T-helper 2 cell (primary cell): Measurements from ENCODE around the gene OTC.
A peak's percentile ranks its signal among the peaks of the same experiment; 100 is the strongest.

ENCODE experiments used
- DNase-seq, 5 experiments: peaks; one replicate each; pipeline versions ENCODE4 v3.0.0 to v3.0.0-alpha.2; 2012 to 2022

The OTC gene

DNA sequence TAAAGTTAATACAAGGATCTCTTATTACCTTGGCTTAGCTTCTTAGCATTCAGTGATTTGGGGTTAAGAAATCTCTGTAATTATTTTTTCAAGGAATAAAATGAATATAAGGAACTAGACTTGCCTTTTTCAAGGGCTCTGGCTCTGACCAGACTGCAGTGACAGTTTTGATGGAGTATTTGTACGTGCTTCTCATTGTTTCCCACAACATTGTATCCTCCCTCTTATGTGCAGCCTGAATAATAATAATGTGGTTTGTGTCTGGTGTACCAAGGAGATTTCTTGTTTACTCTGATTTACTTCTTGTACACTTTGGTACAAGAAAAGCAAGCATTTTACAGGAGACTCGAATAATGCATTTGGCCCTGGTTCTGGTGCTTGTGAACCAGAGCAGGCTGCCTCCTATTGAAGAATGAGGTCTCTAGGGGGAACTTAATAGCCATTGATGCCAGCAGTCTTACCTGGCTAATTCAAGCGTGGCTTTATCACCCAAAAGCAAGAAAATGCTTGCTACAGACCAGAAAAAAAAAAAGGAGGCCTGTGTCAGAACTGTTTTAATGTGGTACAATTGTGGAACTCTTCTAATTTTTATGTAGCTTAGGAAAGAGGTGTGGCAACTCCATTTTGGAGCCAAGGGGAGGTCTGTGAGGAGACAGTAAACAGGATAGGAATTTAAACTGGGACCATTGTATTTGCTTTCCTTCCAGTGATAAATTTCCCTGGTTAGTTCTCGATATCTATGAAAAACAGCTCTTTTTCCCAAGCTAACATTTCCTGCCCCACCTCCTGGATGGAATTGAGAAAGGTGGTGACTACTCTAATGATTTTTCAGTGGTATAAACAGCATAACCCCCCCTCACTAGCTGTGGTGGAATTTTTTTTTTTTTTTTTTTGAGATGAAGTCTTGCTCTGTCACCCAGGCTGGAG is 5.6 kb downstream of the OTC start:
- no peak for DNase-seq

DNA sequence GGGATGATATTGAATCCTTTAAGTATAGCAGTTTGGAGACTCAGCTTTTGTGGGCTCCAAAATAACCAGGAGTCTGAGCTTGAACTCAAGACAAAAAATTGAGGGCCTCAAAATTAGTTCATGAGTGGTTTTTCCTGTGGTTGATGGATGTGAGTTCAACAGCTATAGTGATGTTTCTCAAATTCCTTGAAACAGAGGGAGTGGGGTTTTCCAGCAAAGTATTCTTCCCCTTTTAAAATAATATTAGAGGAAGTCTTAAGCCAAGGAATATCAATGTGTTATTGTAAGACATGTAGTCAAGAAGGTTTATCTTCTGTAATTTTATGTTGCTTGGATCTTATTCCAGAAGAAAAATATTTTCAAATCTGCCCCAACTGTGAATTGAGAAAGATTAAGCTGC is 10.6 kb downstream of the OTC start:
- DNase-seq: no peak

DNA sequence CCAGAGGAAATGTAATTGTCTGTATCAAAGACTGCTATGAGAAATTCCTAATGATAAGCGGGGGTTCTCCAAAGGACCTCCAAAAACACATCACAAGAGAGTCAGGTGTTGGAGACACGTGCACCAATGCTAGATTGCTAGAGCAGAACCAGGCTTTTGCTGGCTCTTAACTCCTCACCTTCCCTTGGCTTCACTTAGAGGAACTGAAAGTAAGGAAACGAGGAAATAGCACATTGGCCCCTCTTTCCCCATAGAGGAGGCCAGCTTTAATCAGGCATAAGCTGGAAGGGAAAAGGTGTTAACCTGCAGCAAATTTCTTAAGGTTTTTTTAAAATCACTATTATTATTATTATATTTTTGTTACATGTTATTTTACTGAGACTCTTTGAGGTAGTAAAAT is 13.6 kb downstream of the OTC start:
- no peak for DNase-seq

DNA sequence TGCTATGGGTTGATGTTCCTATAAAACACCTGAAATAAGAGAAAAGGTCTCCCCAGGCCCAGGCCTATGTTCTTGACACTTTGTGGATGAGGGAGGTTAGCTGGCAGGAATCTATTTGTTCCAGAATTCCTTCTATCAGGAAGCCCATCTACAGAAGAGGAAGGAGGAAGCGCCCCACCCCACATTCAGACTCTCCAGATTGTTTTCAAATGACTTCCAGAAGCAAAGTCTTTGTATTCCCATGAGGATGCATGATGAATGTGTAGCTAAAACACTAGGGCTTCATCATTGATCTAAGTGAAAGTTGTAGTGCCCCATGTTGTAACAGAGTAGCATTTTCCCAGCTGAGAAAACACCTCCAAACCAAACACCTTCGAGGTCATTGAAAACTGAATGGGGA is 16.4 kb downstream of the OTC start:
- no peak for DNase-seq

DNA sequence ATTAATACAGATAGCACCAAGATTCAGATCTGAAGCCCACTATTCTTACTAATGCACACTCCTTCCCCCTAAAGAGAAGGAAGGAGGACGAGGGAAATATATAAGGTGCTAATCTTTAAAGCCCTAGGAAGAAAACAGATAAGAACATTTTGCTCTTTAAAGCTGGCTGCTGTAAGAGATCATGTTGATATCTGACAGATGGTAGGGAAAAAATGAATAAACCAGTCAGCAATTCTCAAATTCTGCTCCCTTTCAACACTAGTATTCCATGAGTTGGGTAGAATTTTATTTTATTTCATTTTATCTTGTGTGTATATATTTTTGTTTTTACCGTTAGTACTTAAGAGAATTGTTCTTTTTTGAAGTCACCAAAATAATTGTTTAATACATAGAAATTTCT is 19.2 kb downstream of the OTC start:
- DNase-seq: no peak

DNA sequence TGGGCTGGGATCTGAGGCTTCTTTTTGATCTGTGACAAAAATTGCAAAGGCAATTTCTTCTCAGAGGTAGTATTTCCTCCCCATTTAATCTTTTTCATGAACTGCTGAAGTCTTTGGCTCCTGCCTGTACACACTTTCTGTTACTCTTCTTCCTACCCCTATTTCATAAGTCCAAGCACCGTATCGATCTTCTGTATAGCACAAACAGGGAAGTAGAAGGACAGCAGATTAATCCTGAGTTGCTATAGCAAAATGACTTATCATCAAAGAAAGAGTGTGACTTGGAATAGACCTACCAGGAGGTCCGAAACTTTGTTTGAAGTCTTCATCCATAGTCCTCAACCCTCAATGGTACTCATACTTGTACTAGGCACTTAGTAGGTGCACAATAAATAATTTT is 22.0 kb downstream of the OTC start:
- no peak for DNase-seq

DNA sequence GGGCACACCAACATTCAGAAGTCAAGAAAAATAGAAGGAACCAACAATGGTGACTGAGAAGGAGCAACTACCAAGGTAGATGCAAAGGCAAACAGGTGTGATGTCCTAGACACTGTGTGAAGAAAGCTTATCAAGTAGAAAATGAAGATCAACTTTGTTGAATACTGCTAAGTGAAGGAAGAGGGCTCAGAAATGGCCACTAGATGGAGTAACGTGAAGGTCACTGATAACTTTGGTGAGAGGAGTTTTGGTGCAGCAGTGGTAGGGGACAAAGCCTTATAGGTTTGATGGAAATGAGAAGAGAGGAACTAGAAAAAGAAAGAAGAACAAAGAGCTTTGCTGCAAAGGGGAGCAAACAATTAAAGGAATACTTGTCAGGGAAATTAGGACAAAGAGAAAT is 23.5 kb downstream of the OTC start:
- DNase-seq: peak in 1 of 5 experiments; percentile 0

DNA sequence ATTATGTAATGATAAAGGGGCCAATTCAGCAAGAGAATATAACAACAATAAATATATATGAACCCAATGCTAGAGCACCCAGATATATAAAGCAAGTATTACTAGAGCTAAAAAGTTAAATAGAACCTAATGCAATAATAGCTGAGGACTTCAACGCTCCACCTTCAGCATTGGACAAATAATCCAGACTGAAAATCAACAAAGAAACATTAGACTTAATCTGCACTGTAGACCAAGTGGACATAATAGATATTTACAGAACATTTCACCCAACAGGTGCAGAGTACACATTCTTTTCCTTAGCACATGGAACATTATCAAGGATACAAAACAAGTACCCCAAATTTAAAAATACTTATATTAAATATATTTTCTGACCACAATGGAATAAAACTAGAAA is 24.3 kb downstream of the OTC start:
- DNase-seq: no peak

DNA sequence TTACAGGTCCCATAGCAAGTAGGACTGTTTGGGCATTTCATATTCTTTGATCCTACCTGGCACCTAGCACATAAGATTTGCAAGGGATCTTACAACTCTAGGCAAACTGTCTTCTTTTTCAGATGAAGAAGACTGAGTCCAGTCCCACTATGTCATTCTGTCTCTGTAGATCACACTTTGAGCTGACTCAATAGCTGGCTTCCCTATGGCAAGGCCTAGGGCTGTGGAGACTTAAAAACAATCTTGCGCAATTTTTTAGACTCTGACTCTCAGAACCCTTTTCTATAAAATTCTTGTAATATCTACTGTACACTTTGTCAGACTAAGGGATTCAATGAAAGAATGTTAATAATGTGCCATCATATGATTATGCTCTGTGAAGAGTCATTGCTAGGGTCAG is 26.7 kb downstream of the OTC start:
- DNase-seq: no peak

DNA sequence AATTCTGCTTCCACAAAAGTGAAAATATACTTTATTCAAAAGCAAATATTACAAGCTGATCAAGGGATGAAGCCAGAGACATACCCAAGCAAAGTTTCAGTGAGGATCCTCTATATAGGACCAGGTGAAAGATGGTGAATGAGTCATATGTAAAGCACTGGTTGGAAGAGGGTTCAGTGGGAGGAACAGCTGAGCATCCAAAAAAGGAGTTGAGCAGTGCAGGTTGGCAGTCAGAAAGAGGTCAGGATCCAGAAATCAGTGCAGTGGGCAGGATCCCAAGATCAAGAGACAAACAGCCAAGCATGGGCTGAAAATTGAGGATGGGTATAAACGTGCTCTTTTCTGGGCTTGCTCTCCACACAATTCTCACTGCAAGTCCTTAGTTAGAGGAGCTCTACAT is 30.3 kb downstream of the OTC start:
- no peak for DNase-seq

DNA sequence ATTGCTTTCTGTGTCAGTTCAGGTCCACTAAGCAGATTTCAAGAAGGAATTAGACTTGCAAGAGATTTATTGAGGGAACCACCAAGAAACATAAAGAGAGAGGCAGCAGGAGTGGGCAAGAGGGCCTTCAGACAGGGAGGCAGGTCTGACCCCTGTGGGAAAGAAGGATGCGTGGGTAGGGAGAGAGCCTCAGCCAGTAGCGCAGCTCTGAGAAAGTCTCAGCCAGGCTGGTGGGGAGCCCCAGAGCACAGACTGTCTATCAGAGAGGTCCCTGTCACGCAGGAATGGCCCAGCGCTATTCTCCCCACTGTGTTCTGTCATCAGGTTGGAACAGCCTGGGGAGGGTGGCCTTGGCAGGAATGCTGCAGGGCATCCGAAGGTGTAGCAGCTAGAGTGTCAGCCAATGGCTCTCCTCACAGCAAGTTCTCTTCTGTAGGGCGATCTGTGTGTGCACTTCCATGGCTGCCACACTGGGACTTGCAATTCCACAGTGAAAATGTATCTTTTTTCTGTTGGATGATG is 48.0 kb downstream of the OTC start:
- DNase-seq: no peak

DNA sequence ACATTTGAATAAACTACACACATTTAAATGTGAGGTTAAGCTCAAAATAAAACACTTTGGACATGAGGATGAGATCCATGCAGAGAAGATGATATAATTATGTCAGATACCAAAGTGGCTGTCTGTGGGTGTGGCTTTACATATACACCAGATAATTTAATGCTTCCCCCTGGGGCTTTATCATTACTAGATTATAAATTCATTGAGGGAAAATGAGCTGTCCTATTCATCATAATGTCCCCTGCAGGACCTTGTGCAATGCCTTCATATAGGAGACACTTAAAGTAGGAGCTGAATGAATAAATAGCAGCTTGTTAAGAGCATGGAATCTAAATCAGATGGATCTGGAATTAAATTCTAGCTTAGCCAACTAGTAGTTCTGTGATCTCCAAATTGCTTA is 49.7 kb downstream of the OTC start:
- no peak for DNase-seq

DNA sequence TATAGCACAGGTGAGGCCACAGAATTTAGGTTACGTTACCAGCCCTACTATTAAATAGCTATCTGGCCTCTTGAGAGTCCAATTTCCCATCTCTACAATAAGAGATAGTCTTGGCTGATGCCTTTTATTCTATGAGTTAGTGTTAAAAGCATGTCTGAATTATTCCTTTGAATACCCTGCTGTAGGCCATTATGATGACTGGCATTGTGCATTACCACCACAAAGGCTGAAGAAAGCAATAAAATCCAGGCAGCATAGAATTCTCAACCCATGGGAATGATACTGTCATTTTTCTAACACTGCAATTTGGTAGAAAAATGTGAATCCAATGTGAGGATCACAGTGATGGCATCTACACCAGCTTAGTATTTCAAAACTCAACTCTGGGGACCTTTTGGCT is 51.4 kb downstream of the OTC start:
- DNase-seq: no peak

DNA sequence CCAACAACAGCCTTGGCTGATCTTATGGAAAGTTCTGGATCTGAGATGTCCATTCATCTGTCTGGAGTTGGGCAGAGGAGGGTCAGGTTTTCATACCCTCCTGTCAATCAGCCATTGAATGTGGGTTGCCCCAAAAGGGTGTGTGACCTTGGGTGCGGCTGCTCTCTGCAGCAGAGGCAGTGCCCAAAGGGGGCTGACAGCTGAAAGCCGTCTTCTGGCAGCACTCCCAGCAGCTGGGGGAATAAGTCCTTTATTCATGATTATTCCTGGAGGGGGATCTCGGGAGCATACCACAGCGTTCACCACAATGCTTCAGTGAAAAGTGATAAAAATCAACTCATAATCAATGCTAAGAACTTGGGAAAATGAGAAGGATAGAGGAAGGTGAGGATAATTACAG is 54.7 kb downstream of the OTC start:
- DNase-seq: no peak

DNA sequence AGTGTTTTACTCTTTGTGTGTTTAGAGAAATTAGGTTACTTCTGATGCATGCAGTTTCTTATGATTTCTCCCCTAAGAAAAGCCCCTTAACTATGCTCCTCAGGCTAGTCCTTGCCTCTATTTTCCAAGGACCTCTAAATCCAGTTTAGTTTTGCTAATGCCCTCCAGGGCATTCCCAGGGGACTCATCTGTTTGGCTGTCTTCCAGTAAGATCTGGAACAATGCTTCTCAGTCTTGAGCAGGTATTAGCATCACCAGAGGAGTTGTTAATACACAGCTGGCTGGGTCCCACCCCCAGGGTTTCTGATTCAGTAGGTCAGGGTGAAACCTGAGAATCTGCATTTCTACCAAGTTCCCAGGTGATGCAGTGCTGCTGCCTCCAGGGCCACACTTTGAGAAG is 56.9 kb downstream of the OTC start:
- no peak for DNase-seq

DNA sequence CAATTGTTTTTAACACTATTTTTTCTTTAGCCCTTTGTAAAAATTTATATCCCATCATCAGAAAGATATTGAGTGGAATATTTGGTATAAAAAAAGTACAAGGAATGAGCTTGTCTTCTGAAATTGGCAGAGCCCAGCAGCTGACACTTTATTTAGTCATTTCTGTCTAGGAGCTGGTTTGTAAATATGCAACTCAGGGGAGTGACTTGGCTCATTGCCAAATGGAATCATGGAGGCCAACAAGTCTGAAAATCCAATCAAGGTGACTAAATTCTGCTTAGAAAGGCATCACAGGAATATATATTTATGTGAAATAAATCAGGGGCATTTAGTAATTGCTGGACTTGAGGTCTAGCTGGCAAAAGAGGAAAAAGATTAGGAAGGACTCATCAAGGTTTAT is 74.4 kb downstream of the OTC start:
- DNase-seq: no peak

DNA sequence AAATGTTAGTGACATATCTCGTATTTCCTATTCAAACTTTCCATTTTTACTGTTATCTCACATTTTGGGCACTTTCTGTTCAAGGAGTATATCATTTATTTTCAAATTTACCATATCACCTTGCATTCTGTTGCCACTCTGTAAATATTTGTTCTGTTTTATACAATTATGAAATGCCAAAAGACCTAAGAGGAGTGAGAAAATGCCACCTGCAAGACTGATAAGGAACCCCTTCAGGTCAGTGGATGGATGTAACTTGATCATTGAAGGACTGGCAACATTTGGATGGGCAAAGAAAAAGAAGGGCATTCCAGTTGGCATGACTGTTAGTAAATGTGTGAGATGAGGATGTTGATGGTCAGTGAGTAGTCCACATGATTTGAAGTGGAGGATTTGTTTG is 79.1 kb downstream of the OTC start:
- no peak for DNase-seq

DNA sequence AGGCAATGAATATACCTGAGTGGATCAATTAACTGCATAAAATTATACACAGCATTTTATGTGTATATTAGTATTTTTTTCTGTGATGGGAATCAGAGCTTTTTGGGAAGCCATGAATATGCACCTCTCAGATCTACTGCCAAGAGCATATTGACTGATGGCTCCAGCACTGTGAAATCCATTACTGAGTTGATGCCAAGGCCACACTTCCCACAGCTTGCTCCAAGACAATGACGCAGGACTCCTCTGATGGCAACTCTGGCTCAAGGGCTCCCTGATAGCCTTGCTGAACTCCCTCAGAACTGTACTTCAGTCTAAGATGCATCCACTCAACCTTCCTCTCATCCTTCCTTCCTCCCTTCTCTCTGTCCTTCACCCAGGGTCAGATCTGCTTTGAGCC is 82.7 kb downstream of the OTC start:
- DNase-seq: no peak

DNA sequence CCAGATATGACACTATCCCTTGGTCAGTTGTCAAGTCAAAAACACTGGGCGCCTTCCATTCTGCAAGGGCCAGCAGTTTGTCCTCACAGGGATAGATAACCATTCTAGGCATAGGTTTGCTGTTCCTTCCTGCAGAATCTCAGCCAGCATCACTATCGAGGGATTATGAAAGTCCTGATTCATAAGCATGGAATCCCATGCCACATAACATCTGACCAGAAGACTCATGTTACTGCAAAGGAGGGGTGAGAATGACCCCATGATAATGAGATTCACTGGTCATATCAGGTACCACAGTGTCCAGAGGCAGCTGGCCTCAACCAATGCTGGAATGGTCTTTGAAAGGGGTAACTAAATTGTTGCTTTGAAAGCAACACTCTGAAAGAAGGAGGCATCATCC is 84.7 kb downstream of the OTC start:
- DNase-seq: no peak

DNA sequence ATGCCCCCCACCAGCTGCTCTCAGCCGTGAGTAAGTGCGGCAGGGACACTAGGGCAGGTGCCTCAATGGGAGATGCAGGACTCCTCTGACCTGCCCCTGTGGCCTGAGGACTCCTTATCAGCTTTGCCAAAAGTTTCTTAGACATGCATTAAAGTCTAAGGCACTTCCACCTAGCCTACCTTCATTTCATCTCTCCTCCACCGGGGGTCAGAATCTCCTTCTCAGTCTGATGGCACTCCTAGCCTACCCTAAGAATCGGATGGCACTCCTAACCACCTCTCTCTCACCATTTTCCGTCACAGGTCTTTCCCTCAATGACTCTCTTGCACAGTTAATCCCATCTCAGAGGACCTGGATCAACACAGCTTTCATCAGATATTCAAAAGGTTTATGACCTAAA is 85.9 kb downstream of the OTC start:
- no peak for DNase-seq

DNA sequence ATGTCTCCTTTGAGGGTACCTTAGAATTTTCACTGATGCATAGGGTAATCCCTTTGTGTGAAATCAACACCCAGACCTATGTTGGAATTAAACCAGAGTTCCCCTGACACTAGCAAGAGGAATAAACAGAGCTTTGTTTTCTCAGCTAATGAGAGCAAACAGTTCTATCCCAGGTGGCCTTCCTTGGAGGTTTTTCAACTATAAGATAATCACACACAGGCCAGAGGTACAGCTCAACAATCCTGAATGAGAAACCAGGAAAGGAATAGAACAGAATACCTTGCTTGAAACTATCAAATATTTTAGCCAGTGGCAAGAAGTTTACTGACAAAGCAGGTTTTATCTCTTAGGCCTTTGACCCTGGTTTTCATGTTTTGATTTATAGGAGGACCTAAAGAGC is 100.2 kb downstream of the OTC start:
- no peak for DNase-seq

DNA sequence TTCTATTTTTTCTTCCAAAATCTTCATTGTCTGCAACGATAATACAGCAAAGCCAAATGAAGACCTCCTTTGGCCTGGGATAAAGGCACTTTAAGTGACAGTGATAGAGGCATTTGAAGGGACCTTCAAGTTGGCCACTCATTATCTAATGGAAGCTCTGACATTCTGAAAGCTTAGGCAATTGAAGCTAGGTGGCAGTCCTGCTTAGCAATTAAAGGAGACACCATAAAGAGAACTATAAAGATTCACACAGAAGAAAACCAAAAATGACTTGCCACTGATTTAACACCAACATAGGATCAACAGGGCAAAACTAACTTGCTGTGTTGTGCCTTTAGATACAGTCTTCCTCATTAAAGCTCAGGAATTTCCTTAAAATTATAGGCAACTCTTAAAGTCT is 105.7 kb downstream of the OTC start:
- DNase-seq: no peak

DNA sequence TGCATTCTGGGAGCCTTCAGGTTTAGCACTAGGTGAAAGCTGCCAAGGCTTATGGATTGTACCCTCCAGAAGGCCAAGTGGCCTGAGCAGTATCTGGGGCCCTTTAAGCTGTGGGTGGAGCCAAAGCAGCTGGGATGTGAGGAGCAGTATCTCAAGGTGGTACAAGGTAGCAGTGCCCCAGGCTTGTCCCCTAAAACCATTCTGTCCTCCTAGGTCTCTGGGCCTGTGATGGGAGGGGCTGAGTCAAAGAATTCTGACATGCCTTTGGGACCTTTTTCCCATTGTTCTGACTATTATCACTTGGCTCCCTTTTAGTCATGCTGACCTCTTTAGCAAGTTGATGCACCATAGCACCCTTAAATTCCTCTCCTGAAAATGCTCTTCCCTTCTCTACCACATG is 109.9 kb downstream of the OTC start:
- DNase-seq: no peak

DNA sequence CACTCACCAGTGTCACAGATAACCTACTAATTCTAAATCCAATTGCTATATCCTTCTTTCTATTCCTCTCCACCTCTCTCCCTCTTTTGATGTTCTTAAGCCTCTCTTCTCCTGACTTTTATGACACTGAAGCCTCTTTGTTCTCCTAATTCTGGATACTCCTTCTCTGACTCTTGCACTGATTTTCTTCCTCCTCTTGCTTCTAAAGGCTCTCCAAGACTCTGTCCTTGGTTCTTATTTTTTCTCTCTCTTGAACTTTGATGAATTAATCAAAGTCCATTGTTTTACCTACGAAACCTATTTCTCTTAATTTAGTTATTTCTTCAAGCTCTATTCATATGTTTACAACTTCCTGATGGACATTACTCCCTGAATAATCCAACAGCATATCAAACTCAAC is 113.3 kb downstream of the OTC start:
- DNase-seq: no peak

DNA sequence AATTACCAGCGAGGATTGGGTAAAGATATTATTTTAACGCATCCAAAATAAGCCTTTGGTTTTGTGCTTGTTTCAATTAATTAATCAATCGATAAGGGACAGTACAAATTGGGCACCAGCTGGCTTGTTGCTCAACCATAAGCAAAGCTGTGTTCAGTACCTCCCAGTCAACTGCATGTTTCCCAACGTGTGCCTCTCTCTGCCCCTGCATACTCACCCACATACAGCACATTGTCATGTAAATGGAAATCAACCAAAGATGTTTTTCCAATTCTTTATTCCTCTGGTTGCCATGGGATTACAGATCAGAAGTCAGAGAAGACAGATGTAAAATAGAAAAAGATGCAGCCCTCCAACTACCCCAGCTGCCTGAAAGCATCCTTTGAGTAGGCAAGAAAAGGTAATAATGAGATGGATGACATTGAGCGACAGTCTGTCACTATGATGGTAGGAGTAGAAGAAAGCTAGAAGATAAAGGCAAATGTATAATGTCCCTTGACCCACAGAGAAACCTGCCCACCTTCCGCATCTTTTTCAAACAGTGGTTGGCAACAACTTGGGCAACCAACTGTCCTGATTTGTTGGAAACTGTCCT is 116.3 kb downstream of the OTC start:
- DNase-seq: no peak
